ENCODE measurements around the gene MVB12B. TPM values are rescaled to one million over a fixed set of nuclear protein-coding genes. Genes with fewer than 3 reads are reported as not detected.
"Not testable (repeated sequence)": the region's sequence is repeated elsewhere in the genome, so short reads cannot be mapped to it uniquely, and the experiment has no call there.

The MVB12B gene
- total RNA-seq, 4 donors from 2014 or later: 15.7 to 27.3 (median 22.7) TPM

GRCh38 chr9:126554292-126554691 is 227.7 kb downstream of the MVB12B start:
- WGBS, 2 donors (ENCODE audit: low coverage in 1 of 2): 67 to 93% methylated on average over 3 to 8 of the region's 8 CpGs
- TF ChIP-seq CTCF (IDR thresholded peaks at IDR 0.05): no peak
- no peak for TF ChIP-seq EP300 (IDR thresholded peaks at IDR 0.05; ENCODE audit: low read depth)
- Histone ChIP-seq H3K36me3 (no peaks in the 10 kb centered on the region), H3K27ac (no peak overlapping the region), H3K9me3 (no peaks in the 10 kb centered on the region), H3K4me3 (no peak overlapping the region), H3K4me1 (no peaks in the 10 kb centered on the region), H3K27me3 (peaks cover 10% of the 10 kb centered on the region)
- in situ Hi-C loops (cut with MboI; ENCODE audit: low pct_ligation_motif_present in 1 of 4, low pct_unique_long_range_greater_than_20kb in 1 of 4, low sequenced_read_pairs in 3 of 4) (loop anchor here in 3 of 4 donors (10.0 kb wide), 2 partner anchors 49 to 59 kb away; no protein-coding TSS in a partner anchor), intact Hi-C loops (cut with DNase I; ENCODE audit: low total_unique reads) (no loop called here)
- DNase-seq: no peak

- 86 to 87% methylated on average over 10 to 13 of the region's 13 CpGs for WGBS, 2 donors (ENCODE audit: low coverage in 1 of 2)
- H3K4me1 ChIP-seq, DNase-seq, H3K27ac ChIP-seq, H3K4me3 ChIP-seq, H3K9me3 ChIP-seq, H3K36me3 ChIP-seq: not testable (repeated sequence)
- peaks cover 16% of the 10 kb centered on the region for H3K27me3 ChIP-seq
- intact Hi-C loops (cut with DNase I; ENCODE audit: low total_unique reads) (loop anchor here (5.0 kb wide), 1 partner anchor 53 kb away; no protein-coding TSS in a partner anchor), in situ Hi-C loops (cut with MboI; ENCODE audit: low pct_ligation_motif_present in 1 of 4, low pct_unique_long_range_greater_than_20kb in 1 of 4, low sequenced_read_pairs in 3 of 4) (loop anchor here in 3 of 4 donors (10.0 kb wide), 2 partner anchors 51 to 61 kb away; no protein-coding TSS in a partner anchor)
- peak in 1 of 5 experiments; percentile 8 for TF ChIP-seq CTCF (IDR thresholded peaks at IDR 0.05)
Measured at GRCh38 chr9:126555421-126555820, 228.8 kb downstream of the MVB12B start.

Small RNA genes lying within 50 kb of the gene (small RNA-seq; reads per million reads assigned to genes)
- 0 reads per million in 4 donors for gene RF00108
